PC-3 (cell line): ENCODE data around the gene UGT1A5. TPM values are rescaled to one million over a fixed set of nuclear protein-coding genes. Genes with fewer than 3 reads are reported as not detected.

Source experiments
- ATAC-seq: fragments of 200-7000 bp; cut with Tn5 transposase; 2 replicates; pipeline ENCODE4 v1.9.1; 2020; ENCODE audit warnings: mild to moderate bottlenecking, moderate library complexity
- BruUV-seq: library from RNA; stranded (reverse); fragments of 400-500 nt; replicated peaks from 2 replicates; lab custom pipeline; 2021; lab: Mats Ljungman, UMichigan
- CTCF ChIA-PET: fragments of 300-600 bp; sonication (Branson Sonifier 250); formaldehyde crosslinking; loops from one replicate; lab custom pipeline; 2022; ENCODE audit warnings: antibody characterized with exemption; lab: Charles Lee
- POLR2A ChIA-PET: fragments of 300-600 bp; sonication (Branson Sonifier 250); formaldehyde crosslinking; loops from one replicate; lab custom pipeline; 2022; ENCODE audit warnings: antibody characterized with exemption; ENCODE audit not compliant: unreplicated experiment; lab: Charles Lee
- DNase-seq: peaks from one replicate; pipeline ENCODE4 v3.0.0-alpha.2; 2015
- H2AFZ ChIP-seq: fragments of 300-600 bp; sonication (generic); 2 replicates; pipeline ENCODE4 v1.6.0; 2016; ENCODE audit warnings: antibody characterized with exemption, low read length
- H3F3A ChIP-seq: fragments of 300-600 bp; sonication (generic); one replicate; pipeline ENCODE4 v1.6.0; 2017; ENCODE audit warnings: antibody characterized with exemption, low read length, control low read depth, mild to moderate bottlenecking; ENCODE audit not compliant: unreplicated experiment
- H3K27ac ChIP-seq: fragments of 300-600 bp; sonication (generic); 2 replicates; pipeline ENCODE4 v1.5.1; 2016; ENCODE audit warnings: mild to moderate bottlenecking, low read length
- H3K27me3 ChIP-seq: fragments of 300-600 bp; sonication (generic); 2 replicates; pipeline ENCODE4 v1.6.1; 2016; ENCODE audit warnings: low read length, mixed read lengths
- H3K36me3 ChIP-seq: fragments of 300-600 bp; sonication (generic); 2 replicates; pipeline ENCODE4 v1.6.1; 2016; ENCODE audit warnings: low read depth, mixed run types, low read length, mixed read lengths
- H3K4me1 ChIP-seq: fragments of 300-600 bp; sonication (generic); 2 replicates; pipeline ENCODE4 v1.5.1; 2016; ENCODE audit warnings: low read length; ENCODE audit not compliant: insufficient read depth
- H3K4me2 ChIP-seq: fragments of 300-600 bp; sonication (generic); 2 replicates; pipeline ENCODE4 v1.6.0; 2016; ENCODE audit warnings: low read length
- H3K4me3 ChIP-seq: fragments of 300-600 bp; sonication (generic); 2 replicates; pipeline ENCODE4 v1.5.1; 2016; ENCODE audit warnings: mild to moderate bottlenecking, low read length, mixed read lengths
- H3K79me2 ChIP-seq: fragments of 300-600 bp; sonication (generic); 2 replicates; pipeline ENCODE4 v1.6.1; 2017; ENCODE audit warnings: low read length, mixed read lengths
- H3K9ac ChIP-seq: fragments of 300-600 bp; sonication (generic); 2 replicates; pipeline ENCODE4 v1.6.0; 2016; ENCODE audit warnings: mild to moderate bottlenecking, low read length
- H3K9me2 ChIP-seq: fragments of 300-600 bp; sonication (generic); replicated peaks from 2 replicates; pipeline ENCODE4 v1.6.1; 2016; ENCODE audit warnings: mixed run types, low read length, mixed read lengths
- H3K9me3 ChIP-seq: fragments of 300-600 bp; sonication (generic); 2 replicates; pipeline ENCODE4 v1.6.1; 2016; ENCODE audit warnings: low read length, mixed read lengths
- H4K20me1 ChIP-seq: fragments of 300-600 bp; sonication (generic); 2 replicates; pipeline ENCODE4 v1.6.1; 2016; ENCODE audit warnings: low read length, mixed read lengths
- CTCF ChIP-seq: fragments of 300-600 bp; sonication (generic); conservative IDR thresholded peaks from 2 replicates; pipeline ENCODE4 v1.5.1; 2017; ENCODE audit warnings: antibody characterized with exemption, low read depth, mild to moderate bottlenecking, low read length
- EZH2 ChIP-seq: fragments of 300-600 bp; sonication (generic); IDR thresholded peaks from one replicate; pipeline ENCODE4 v1.6.1; 2017; ENCODE audit warnings: antibody characterized with exemption, mild to moderate bottlenecking, low read length; ENCODE audit not compliant: unreplicated experiment
- EZH2phosphoT487 ChIP-seq: fragments of 300-600 bp; sonication (generic); IDR thresholded peaks from 2 replicates; pipeline ENCODE4 v1.6.1; 2018; ENCODE audit warnings: mild to moderate bottlenecking, antibody characterized with exemption, low read length, borderline replicate concordance
- intact Hi-C: fragments of 100-400 bp; cut with micrococcal nuclease; formaldehyde crosslinking; loops from 2 replicates; pipeline ENCODE4 v1.9.0; 2023
- total RNA-seq: library from RNA; depleted of rRNA; stranded (reverse); fragments of >200 nt; gene quantifications from 2 replicates; pipeline ENCODE4 v1.2.3, GENCODE V29; 2014

UGT1A5 gene
- total RNA-seq, 1 experiment from 2014 or later, result not detected

DNA sequence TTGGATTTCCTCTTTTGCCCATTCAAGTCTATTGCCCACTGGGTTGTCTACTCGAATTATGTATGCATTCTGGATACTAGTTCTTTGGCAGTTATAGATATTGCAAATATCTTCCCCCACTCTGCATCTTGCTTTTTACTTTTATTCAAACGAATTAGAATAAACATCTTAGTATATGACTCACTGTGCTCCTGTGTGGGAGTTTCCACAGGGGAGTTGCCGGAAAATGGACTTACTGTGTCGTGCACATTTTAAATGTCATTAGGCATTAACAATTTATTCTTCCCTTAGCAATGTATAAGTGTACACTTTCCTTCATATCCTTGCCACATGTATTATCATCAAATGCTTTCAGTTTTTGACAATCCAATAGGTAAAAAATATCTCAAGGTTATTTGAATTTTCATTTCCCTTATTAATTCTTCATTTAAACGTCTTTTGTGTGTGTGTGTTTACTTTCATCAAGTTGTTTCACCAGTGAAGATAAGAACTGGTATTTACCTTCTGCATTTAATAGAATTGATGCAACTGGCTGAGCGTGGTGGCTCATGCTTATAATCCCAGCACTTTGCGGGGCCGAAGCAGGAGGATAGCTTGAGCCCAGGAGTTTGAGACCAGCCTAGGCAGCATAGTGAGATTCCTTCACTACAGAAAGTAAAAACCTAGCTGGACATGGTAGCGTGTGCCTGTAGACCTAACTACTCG is 4.6 kb upstream of the UGT1A5 start:
- no TSS peak for BruUV-seq
- no peaks in the 10 kb centered on the region for H3K9me2 ChIP-seq
- H3K4me3 ChIP-seq, result peak overlapping the region; percentile 53
- POLR2A ChIA-PET, result no interaction called here
- no peaks in the 10 kb centered on the region for H3K9me3 ChIP-seq
- DNase-seq (peak; percentile 74), ATAC-seq (peak; percentile 70)
- H4K20me1 ChIP-seq, result no peaks in the 10 kb centered on the region
- H3K9ac ChIP-seq, result peak overlapping the region; percentile 50
- no peak for TF ChIP-seq CTCF
- TF ChIP-seq EZH2phosphoT487, result no peak
- TF ChIP-seq EZH2, result no peak
- H3K36me3 ChIP-seq, result no peaks in the 10 kb centered on the region
- H2AFZ ChIP-seq, result peak overlapping the region; percentile 68
- H3K27me3 ChIP-seq, result no peaks in the 10 kb centered on the region
- H3F3A ChIP-seq, result peaks cover 6% of the 10 kb centered on the region
- CTCF ChIA-PET, result no interaction called here
- no peaks in the 10 kb centered on the region for H3K79me2 ChIP-seq
- H3K27ac ChIP-seq, result peak overlapping the region; percentile 91
- H3K4me1 ChIP-seq, result peaks cover 47% of the 10 kb centered on the region
- intact Hi-C loops, result loop anchor here (2.0 to 5.0 kb wide), 4 partner anchors 17 to 156 kb away; partner anchors contain the start of genes HJURP and USP40
- peak overlapping the region; percentile 87 for H3K4me2 ChIP-seq

GRCh38 chr2:233708942-233709341 is 3.8 kb upstream of the UGT1A5 start:
- Histone ChIP-seq H2AFZ (no peak overlapping the region), H3K9me3 (no peaks in the 10 kb centered on the region), H3K9ac (peak overlapping the region; percentile 50; the same call in 1 of the 2 replicates), H4K20me1 (no peaks in the 10 kb centered on the region), H3K36me3 (no peaks in the 10 kb centered on the region), H3K27me3 (no peaks in the 10 kb centered on the region), H3F3A (peaks cover 6% of the 10 kb centered on the region), H3K27ac (peak overlapping the region; percentile 91), H3K4me1 (peaks cover 47% of the 10 kb centered on the region), H3K79me2 (no peaks in the 10 kb centered on the region), H3K4me2 (peak overlapping the region; percentile 87; the same call in 1 of the 2 replicates), H3K4me3 (no peak overlapping the region), H3K9me2 (no peaks in the 10 kb centered on the region)
- ChIA-PET CTCF (no interaction called here), POLR2A (no interaction called here)
- BruUV-seq, result no TSS peak
- no peak for DNase-seq
- no peak for ATAC-seq
- intact Hi-C loops, result loop anchor here (5.0 kb wide), 3 partner anchors 142 to 157 kb away; partner anchors contain the start of genes HJURP and USP40
- TF ChIP-seq CTCF (no peak), EZH2 (no peak), EZH2phosphoT487 (no peak)
